HG02678 (cell line): ENCODE data around the gene TPSG1.

Experiments used
- ATAC-seq: cut with Tn5 transposase; IDR thresholded peaks from one replicate; pipeline ENCODE4 v1.9.1; 2021; ENCODE audit warnings: mild to moderate bottlenecking, moderate library complexity; ENCODE audit not compliant: unreplicated experiment

Gene TPSG1

DNA sequence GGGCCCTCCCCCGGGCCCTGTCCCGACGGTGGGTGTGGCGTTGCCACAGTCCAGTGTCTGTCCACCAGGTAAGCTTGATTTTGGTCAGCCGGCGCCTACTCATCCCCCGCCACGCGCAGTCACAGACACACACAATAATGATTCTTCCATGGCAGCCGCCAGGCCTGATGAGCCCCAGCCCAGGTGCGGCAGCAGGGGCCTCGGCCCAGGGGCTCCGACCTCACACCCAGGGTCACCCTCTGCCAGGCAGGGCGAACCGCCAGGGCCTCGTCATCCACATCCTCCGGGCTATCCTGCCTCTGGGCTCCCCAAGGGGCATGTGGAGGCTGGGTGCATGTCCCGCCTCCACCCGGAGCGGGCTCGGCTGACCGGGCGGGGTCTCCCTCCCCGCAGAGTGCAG, 7.5 kb downstream of the TPSG1 start:
- ATAC-seq = no peak

- ATAC-seq = no peak
These were observed 8.2 kb downstream of the TPSG1 start for GRCh38 chr16:1216681-1217400.

DNA sequence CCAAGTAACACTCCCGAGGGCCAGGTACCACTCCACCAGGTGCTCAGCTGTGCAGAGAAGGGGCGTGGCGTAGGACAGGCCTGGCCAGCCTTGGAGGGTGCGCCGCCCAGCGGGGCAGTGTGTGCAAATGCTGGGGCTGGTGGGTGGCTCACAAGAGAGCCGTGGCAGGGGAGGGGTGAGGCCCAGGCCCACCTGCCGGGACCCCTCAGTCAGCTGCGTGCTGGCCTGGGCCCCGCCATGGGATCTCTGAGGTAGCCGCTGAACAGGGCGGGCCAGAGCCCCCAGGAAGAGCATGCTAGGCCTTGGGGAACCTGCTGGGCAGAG, 8.8 kb downstream of the TPSG1 start:
- no peak for ATAC-seq

DNA sequence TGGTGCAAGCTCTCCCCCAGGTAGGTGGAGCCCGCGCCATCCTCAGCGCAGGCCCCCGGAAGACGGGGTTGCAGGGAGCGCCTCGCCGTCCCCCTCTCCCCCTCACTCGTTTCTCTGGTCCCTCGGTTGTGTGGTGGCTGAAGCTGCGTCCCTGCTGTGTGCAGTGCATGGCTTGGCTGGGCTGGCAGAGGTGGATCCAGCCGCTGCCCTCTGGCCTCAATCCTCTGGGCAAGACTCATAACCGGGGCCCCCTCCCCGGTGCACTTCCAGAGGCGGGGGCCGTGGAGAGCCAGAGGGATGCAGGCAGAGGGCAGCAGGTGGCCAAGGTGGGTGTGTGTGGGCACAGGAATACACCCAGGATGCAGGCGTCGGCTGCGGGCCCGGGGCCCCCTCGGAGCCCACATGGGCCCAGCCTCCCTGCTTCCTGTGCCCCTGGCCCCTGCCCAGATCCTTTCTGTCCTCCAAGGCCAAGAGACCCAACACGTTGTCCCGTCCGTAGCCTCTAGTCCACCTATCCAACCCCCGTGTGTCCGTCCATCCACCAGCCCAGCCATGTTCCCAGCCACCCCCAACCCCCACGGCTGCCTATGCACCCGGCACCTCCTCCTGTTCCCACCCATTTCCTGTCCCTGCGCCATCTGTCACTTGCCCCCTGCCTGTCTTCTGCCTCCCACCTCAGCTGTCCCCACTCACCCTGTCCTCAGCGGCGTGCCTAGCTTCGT, 9.3 kb downstream of the TPSG1 start:
- no peak for ATAC-seq

- ATAC-seq = no peak
These were observed 10.3 kb downstream of the TPSG1 start for GRCh38 chr16:1214719-1215118.

DNA sequence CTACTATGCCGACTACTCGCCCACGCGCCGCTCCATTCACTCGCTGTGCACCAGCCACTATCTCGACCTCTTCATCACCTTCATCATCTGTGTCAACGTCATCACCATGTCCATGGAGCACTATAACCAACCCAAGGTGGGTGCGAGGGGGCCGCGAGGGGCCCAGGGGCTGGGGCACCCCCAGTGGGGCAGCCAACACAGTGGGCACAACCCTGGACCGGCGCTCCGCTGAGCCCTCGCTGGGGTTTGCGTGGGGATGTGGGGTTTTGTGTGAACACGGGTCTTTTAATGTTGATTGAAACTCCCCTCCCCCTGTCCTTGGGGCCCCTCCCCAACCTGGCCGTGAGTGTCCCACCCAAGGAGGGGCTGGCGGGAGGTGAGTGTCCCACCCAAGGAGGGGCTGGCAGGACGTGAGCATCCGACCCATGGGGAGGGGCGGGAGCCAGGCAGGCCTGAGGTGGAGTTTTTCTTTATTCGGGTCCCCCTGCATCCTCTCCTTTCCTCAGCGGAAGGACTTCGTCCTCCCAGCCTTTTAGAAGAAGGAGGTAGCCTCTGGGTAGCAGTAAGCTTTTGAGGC, 11.2 kb downstream of the TPSG1 start:
- no peak for ATAC-seq

- ATAC-seq = no peak
These were observed 11.8 kb downstream of the TPSG1 start for GRCh38 chr16:1213231-1213630.

GRCh38 chr16:1212616-1213194, 12.4 kb downstream of the TPSG1 start:
- no peak for ATAC-seq

DNA sequence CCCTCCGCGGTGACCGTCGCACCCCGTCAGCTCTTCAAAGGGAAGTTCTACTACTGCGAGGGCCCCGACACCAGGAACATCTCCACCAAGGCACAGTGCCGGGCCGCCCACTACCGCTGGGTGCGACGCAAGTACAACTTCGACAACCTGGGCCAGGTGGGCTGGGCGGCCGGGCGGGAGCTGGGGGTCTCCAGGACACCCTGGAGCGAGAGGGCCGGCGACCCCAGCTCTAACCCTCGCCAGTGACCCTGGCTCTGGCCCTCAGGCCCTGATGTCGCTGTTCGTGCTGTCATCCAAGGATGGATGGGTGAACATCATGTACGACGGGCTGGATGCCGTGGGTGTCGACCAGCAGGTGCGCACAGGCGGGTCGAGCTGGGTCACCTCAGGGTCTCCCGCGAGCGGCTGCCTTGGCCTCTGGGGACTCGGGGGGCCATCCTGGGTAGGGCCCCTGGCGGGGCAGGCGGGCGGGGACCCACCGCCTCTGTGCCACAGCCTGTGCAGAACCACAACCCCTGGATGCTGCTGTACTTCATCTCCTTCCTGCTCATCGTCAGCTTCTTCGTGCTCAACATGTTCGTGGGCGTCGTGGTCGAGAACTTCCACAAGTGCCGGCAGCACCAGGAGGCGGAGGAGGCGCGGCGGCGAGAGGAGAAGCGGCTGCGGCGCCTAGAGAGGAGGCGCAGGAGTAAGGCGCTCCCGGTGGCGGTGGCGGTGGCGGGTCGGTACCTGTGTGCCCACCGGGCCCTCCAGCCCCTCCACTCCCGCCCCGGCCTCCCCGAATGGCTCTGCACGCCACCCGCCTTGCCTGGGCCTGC, 13.4 kb downstream of the TPSG1 start:
- ATAC-seq = no peak

- ATAC-seq = no peak
These were observed 14.6 kb downstream of the TPSG1 start for GRCh38 chr16:1210461-1210860.

DNA sequence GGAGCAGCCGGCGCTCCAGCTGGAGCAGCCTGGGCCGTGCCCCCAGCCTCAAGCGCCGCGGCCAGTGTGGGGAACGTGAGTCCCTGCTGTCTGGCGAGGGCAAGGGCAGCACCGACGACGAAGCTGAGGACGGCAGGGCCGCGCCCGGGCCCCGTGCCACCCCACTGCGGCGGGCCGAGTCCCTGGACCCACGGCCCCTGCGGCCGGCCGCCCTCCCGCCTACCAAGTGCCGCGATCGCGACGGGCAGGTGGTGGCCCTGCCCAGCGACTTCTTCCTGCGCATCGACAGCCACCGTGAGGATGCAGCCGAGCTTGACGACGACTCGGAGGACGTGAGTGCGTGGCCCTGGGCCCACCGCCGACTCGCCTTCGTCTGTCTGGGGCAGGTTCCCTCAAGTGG, 16.0 kb downstream of the TPSG1 start:
- ATAC-seq = no peak

GRCh38 chr16:1208239-1208830, 16.7 kb downstream of the TPSG1 start:
- ATAC-seq = no peak

- ATAC-seq = no peak
These were observed 18.3 kb downstream of the TPSG1 start for GRCh38 chr16:1206786-1207185.

DNA sequence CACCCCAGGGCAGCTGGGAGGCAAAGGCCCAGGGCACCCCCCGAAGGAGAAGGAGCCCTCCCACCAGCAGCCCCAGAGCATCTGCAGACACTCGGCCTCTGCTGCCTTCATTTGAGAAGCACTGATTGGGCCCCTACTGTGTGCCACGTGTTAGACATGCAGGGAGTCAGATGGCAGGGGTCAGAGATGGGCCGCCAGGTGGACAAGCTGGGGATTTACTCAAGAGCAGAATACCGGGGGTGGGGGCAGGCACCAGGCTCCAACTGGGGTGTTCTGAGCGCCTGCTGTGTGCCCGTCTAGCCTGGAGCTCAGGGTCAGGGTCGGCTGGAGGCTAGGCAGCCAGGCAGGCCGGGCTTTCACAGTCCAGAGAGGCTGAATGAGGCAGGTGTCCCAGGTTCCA, 18.7 kb downstream of the TPSG1 start:
- ATAC-seq = no peak

GRCh38 chr16:1204933-1205332, 20.1 kb downstream of the TPSG1 start:
- no peak for ATAC-seq

DNA sequence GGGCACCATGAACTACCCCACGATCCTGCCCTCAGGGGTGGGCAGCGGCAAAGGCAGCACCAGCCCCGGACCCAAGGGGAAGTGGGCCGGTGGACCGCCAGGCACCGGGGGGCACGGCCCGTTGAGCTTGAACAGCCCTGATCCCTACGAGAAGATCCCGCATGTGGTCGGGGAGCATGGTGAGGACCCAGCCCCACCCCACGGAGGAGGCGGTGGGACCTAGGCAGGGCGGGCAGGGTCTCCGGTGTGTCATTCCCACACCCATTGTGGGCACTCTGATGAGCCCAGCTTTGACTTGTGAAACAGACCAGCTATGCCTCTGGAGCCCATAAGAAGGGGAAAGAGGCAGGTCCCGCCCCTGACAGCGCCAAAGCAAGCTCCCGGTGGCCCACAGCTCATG, 22.8 kb downstream of the TPSG1 start:
- no peak for ATAC-seq

GRCh38 chr16:1201444-1201843, 23.6 kb downstream of the TPSG1 start:
- ATAC-seq = no peak

DNA sequence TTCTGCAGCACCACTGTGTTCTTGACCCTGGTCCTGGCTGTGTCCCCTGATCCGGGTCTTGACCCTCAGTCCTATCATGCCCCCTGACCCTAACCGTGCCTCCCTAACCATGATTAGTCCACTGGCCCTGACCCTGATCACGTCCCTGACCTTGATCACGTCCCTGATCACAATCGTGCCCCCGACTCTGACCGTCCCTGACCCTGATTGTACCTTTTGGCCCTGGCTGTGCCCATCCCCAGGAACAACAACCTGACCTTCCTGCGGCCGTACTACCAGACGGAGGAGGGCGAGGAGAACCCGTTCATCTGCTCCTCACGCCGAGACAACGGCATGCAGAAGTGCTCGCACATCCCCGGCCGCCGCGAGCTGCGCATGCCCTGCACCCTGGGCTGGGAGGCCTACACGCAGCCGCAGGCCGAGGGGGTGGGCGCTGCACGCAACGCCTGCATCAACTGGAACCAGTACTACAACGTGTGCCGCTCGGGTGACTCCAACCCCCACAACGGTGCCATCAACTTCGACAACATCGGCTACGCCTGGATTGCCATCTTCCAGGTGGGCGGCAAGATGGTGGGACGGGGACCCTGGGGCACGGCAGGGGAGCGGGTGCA, 24.9 kb downstream of the TPSG1 start:
- ATAC-seq = no peak

- ATAC-seq = no peak
These were observed 25.6 kb downstream of the TPSG1 start for GRCh38 chr16:1199347-1200013.
